SIG-M5 treated with dmso at 0.1 percent for 504 hours (cell line): ENCODE measurements around the gene TRIL.

Experiments
- DNase-seq: peaks from one replicate; lab custom pipeline; 2025; ENCODE audit not compliant: unreplicated experiment; lab: John Stamatoyannopoulos, UW

TRIL gene

DNA sequence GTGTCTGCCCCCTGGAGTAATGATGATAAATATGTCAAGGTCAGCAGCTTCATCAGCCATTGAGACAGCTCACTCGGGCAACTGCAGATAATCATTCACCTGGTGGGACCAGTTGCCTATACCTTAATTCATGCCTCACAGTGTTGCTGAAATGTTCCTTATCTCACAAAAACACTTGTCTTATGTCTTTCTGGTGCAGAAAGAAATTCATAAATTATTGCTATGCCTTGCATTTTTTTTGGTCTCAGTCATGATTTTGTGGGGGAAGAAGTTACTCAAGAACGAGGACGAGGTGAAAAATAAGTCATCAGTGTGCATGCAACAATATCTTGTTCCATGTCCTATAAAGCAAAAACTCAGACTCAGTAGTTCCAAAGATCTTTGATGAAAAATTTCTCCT lies 16.0 kb downstream of the TRIL start:
- no peak for DNase-seq

DNA sequence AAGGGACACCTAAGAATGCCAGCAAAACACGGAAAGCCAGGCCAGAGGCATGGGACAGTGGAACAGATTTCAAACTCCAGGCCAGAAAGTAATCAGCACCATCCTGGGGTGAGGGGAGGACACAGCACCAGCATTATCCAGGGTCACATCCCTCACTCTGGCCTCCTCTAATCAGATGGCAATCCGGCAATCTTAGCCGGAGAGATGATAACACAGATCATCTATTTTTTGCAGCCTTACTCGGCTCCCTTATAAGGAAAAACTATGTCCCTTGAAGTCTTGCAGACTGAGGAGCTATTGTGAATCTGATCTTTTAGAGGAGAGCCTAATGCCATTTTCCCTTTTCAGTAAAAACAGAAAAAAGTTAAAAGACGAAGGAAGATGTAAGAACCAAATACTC lies 16.5 kb downstream of the TRIL start:
- no peak for DNase-seq

DNA sequence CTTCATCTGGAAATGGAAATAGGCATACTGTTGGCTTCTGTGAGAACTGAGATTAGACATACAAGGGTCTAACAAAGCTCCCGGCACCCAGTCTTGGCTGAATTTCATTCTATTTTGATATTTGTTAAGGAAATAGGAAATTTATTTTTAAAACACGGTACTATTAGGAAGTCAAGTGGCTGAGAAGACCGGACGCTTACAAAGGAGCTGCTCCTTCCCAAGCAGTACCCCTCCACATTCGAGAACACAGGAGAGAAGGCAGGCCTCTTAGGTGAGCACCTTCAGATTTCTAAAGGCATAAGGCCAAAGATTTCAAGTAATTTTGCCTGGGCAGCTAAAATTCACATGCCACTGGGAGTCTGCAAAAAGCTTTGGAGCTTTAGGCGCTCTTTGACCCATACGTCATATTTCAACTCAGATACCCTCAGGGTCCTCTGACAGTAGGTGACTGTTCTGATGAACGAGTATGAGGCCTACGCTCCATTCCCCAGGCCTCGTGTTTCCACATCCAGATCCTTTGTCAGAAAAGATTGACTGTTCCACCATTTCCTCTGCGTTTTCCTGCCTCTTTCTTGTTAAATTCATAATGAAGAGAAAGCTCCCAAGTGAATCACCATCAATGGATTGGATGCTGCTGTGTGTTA lies 17.3 kb downstream of the TRIL start:
- no peak for DNase-seq

DNA sequence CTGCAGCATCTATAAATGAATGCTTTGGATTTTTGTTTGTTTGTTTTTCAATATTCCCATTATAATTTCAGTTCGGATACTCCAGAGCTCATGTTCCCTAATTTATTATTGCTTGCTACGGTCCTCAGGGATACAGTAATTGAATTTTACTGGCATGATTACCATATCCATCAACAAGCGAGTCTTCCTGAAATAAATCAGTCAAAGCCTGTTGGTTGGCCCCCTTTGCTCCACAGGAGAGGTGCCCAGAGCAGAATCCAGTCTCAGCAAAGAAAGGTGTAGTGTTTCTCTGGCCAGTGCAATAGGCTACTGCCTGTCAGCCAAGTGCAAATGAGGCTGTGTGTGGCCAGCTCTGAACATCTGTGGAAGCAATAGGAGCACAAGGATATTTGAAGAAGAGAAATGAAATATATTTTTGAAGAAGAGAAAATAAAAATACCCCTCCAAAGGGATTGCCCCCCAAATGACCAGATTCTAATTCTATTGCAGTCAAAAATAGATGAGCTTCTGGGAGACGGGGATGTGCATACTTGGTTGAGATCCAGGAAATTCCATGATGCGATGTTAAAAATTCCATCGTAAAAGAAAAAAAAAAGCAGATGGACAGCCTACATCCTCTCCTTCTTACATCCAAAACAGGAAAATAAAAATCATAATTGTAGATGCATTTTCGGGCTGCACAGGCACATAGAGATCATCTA lies 18.1 kb downstream of the TRIL start:
- DNase-seq: no peak

DNA sequence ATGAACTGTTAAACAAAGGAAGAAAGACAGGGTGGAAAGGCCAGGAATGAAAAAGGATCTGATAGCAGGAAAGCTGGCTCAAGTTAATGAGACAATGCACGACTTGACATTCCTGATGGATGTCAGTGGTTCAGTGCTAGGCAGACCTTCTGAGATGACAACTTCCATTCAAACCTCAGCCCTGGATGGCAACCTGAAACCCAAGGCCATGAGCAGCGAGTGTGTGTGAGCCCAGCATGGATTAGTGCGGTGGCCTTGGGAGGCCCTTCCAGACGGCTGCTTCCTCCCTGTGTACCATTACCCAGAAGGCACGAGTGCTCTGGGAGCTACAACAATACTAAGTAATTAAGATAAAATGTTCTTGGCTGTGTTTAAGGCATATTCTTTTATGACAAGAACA lies 18.8 kb downstream of the TRIL start:
- no peak for DNase-seq

DNA sequence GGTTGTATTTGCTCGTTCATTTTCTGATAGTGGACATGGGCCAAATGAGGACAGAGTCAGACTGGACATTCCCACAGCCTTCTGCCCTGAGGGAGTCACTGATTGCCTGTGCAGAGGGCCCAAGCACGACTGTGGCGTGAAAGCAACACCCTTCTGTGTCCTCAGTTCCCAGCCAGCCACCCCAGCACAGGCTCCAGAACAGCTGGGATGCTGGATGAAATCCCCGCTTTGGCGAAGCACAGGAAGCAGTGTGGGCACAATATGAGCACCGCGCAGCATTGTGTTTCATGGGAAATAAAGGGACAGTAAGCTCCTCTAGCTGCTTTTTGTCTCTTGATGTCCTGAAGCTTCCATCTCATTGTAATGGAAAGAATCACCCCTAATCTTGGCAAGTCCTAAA lies 20.5 kb downstream of the TRIL start:
- DNase-seq: no peak

DNA sequence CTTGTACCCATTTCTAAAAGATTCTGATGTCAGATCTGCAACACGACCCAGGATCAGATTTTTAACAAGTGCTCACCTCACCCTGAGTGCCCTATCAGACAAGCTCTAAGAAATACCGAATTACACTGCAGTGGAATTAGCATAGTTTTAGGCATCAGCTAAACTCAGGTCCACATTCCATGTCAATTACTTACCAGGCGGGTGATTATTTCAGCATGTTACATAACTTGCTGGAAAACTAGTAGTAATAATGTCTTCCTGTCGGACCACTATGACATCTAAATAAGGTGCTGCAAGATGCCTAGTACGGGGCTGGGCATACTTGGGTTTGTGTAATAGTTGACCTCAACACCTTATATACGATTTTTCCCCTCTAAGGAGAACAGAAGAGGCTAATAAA lies 21.0 kb downstream of the TRIL start:
- no peak for DNase-seq

DNA sequence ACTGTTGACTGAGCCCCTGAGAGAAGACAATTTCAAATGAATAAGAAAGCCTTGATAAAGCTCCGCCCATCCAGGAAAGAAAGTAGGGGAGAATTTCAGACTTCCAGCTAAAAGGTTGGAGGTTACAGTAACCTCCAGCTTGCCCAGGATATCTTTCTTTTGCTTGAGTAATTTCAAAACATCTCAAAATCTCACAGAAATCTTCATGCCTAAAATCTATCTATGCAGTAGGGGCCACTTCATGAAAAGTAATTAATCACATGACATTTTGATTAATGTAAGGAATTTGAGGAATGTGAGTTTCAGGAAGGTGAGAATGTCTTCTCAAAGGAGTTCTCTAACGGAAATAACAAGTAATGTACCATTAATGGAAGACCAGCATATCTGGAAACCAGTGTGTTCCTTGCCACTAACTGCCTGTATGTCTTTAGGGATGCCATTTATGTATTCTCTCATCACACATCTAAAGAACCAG lies 24.2 kb downstream of the TRIL start:
- no peak for DNase-seq

DNA sequence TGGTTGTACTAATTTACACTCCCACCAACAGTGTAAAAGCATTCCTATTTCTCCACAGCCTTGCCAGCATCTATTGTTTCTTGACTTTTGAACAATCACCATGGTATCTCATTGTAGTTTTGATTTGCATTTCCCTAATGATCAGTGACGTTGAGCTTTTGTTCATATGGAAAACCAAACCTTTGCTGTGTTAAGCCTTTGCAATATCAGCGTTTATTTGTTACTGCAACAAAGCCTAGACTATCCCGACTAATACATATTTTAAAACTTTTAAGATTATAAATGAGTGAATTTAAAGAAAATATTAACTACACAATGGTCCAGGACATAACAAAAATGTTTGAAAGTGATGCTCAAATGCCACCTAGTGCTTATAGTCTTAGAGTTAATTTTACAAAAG lies 26.6 kb downstream of the TRIL start:
- no peak for DNase-seq

DNA sequence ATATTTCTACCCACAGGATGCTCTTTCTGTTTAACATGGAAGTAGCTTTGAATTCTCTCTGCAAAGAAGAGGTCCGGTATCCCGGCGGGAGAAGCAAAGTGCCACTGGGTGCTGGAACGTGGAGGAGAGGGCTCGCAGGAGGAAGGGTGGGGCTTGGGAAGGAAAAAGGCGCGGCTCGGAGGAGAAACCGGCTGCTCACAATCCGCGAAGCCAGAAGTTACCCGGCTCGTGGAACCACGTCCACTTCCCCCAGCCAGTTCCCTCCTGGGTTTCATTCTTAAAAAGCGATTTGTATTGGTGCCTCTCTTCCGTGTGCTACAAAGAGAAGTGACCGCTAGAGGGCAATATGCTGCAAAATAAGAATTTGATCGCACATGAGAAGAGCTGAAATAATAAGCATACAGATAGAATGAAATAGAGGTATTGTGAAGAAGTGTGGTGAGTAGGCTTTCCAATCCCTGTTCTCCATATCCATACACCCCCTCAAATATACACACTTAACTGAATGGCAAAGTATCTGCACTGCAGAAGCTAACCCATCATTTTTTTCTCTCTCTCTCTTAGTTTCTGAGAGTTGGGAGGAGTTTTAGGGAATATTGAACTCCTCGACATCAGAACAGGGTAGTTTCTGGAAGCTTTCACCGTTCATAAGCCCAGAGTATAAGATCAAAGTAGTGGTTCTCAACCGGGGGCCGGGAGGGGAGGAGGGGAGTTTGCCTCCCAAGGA lies 31.1 kb downstream of the TRIL start:
- peak; percentile 94 for DNase-seq

DNA sequence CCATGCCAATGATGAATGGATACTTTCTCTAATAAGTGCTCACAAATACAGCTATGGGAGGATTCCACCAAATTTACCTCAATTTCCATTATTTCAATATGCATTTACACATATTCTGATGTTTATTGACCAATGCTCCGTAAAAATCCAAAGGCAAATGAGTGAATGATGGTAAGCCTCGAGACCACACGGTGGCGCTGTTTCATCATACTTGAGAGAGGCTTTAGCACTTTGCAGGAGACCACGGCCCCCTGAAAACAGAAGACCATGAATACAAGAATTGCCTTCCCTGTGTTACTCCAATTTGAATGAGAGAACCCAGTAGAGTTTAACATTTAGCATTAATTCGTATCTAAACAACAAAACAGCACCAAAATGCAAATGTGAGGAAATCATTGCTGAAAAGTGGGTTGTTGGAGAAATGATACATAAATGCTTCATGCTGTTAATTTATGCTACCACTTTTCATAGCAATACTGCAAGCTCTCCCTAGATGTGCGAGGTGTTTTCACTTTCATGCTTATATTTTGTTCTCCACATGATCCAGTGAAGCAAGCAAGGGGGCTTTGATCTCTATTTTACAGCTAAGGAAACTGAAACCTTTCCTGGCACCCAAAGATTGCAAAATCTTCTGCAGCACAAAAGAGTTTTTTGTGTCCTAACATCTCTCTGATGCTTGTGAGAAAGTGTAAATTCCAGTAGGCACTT lies 35.4 kb downstream of the TRIL start:
- peak; percentile 55 for DNase-seq

DNA sequence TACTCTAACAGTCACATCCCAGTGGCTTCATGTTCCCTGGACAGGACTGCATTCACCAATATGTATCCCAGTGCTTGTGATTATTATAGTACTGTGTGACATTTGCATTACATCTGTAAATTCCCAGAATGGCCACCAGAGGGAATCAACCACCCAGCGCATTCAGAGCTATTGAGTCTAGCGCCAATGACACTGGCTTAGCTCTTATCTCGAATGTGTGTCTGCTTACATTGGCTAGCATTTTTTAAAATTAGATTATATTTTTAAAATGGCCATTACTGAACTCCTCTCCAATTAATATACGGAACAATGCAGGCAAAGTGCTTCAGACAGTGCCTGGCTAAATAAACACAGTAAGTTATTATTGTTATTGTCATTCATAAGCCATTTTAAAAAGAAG lies 36.3 kb downstream of the TRIL start:
- DNase-seq: peak; percentile 39

DNA sequence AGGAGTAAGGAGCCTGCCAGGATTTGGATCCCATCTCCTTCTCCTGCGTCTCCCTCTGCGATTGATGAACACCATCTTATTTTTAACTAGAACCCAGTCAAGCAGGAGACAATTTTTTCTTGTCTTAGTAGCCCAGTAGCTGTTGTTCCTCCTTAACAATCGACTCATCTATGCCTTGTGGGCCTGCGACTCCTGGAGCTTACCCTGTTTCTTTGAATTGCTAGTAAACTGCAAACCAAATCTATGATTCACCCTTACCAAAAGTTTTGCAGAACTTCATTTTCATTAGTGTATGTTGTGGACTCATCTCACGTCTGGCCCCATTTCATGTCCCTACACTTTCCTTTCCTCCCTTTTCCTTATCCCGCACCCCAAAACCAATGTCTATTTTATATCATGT lies 37.7 kb downstream of the TRIL start:
- DNase-seq: no peak

DNA sequence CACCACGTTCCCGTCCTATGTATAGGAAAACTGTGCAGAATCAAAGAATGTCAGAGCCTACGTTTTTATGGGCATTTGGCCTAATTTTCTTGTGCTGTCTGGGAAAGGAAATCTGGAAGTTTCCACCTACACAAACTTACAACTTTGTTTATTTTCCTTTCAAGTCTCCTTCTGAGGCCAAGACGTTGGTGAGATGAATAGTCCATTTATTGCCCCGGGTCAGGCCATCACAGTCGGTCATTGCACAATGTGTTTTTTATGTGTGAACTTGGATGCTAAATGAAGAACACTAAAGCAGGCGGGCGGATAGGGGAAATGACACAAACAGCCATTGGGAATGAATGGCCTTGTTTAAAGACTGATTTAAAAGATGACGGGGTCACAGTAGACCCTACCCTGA lies 38.6 kb downstream of the TRIL start:
- no peak for DNase-seq

DNA sequence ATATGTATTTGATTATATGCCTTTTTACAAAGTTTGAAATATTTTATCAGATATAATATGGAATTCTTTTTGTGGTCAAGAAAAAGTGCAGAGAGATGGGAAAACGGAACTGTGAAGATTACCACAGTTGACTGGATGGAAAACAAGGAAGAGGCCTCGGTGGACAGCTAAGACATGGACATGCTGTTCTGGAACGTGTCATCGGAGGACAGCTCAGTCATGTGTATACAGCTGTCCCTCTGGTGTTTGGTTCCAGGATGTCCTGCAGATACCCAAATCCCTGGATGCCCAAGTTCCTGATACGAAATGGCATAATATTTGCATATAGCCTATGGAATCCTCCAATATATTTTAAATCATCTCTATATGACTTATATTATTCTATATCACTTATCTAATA lies 49.4 kb downstream of the TRIL start:
- no peak for DNase-seq

DNA sequence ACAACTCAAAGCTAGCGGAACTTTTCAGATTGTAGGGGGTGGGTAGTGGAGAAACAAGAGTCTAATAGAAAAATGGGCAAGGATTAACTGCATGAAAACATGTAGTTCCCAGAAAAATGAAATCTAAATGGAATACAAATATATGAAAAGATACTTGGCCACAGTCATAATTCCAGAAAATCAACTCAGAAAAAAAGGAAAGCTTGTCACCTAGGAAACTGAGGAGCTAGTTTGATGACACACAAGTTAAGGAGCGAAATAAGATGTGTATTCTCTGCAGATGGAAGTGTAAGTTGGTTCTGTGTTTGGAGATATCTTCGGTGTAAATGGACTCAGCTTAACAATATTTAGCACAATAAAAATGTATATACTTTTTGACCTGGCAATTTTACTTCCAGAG lies 52.7 kb downstream of the TRIL start:
- DNase-seq: no peak

DNA sequence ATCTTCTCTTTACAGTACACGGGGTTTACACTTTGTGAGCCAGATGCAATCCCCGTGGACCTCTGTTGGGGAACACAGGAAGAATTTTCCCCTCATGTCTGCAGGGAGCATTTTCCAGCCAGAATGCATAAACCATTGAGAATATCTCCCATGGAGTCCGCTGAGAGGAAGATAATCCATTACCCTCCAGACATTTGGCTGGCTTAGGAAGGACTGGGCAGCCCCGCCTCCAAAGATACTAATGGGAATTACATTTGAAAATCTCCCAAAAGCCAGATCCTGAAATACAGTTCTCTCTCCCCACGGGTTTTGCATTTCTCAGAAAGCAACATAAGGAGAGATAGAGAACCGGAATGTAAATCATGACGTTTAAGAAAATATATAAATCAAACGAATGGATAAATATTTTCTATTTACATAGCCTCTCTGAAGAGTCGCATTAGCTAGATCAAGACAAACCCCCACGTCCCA lies 53.5 kb downstream of the TRIL start:
- no peak for DNase-seq

DNA sequence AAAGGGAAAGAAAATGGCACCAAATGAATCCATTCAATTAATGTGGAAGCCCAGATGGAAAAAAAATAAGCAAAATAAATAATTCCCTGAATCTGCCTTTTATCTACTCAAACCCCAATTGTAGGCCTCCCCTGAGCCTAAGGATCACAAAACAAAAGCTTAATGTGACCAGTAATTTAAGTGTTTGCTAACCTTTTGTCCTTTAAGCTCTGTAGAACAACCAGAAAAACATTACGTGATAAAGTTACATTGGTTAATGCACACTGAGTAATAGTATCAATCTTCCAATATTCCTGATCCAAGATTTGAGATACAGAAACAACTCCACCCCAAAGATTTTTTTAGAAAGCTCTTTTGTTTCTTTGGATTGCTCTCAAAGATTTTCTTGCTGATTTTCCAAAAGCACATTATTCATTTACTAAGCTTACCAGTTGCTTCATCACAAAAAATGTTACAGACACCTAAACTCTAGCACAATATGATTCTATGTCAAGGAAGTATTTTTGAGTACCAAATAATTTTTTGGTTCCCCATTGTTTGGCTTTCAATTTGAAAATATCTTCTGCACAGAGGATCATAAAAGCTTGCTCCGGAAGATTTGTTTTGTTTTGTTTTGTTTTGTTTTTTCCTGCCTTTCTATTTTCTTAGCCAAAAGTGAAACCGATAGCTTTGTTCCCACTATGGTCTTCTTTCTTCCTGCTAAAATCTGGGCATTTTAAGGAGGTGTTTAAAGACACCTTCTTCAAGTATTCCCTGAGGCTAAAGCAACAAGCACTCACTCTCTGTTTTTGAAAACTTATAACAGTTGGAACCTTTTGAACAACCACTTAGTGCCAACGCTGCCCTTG lies 54.2 kb downstream of the TRIL start:
- no peak for DNase-seq
